GM19452 (cell line): Measurements from ENCODE around the gene RPS6KA6.
A peak's percentile ranks its signal among the peaks of the same experiment; 100 is the strongest.
"Not testable (repeated sequence)": the region's sequence is repeated elsewhere in the genome, so short reads cannot be mapped to it uniquely, and the experiment has no call there.

Source experiments
- ATAC-seq: cut with Tn5 transposase; IDR thresholded peaks from one replicate; pipeline ENCODE4 v1.9.1; 2021; ENCODE audit not compliant: unreplicated experiment

The RPS6KA6 gene

DNA sequence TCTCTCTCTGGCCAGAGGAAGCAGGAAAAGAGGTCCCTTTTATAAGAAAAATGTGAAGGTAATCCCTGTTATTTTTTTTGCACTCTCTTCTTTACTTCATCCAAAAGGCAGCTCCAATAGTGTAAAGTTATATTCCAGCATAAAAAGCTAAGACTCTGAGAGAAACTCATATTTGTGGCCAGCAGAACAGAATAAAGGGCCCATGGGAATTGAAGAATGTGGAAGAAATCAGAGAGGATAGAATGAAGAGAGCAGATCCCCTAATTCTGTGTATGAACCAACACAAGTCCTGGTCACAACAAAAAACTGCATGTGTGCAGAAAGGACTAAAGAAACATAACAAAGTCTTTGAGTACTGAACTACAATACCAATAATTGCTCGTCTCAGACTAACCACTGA, 22.3 kb downstream of the RPS6KA6 start:
- no peak for ATAC-seq

DNA sequence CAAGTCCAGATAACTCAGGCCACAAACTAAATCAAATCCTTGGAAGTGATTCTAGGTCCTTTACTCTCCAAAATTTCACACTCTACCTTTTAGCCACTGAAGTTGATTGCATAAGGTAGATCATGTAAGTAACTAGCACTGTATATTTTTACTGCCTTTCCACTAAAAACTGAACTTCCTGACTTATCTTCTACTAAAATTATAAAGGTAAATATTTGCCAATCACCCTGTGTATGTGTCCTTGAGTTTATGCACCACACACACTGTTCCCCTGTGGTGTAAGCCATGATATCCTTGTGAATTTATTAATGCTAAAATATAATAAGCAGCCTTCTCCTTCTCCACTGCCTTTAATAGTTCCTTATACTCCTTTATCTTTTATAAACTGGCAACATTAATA, 25.6 kb downstream of the RPS6KA6 start:
- ATAC-seq = no peak

DNA sequence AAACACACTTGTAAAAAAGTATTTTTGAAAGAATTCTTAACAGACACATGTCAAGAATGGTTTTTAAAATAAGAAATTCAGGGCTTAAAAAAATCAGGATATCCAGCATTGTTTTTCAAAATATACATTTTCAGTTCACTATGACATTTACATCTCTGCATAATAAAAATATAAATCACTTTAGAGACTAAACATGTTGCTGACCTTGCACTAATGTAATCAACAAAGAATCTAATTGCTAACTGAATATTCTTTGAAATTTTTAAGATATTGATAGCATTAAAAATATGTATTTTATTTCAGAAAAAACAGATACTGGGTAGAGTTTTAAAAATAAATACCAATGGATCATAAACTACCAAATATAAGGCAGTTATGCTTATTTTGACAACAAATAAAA, 26.4 kb downstream of the RPS6KA6 start:
- ATAC-seq = no peak

DNA sequence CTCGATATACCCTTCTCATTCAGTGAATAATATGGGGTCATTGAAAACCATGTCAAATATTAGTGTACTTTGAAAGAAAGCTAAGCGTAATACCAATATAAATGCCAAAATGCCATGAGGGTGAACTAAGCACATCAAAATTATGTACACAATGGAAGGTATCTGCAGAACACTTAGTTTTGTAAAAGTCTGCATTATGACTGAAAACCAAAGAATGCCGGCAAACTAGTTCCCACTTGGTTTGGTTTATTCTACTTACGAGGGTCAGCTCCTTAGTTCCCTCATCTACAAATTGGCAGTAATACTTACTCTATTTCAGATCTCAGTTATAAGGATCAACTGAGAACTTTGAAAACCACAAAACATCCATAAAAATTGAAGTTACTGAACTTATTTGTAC, 27.3 kb downstream of the RPS6KA6 start:
- no peak for ATAC-seq

DNA sequence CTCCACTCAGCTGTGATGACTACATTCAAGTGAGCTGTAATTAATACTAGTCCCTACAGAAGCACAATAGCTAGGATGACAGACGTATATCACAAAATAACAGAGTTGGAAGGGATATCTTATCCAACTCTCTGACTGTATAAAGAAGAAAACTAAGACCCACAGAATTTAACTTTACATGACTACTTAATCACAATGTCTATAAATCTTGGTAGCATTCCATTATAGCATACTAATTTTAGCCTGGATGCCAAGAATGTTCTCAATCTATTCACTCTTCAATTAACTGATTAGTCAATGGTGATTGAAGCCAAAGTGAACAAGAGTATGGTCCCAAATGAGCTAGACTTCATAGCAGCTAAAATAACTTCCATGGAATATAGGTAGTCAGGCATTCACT, 31.2 kb downstream of the RPS6KA6 start:
- no peak for ATAC-seq

DNA sequence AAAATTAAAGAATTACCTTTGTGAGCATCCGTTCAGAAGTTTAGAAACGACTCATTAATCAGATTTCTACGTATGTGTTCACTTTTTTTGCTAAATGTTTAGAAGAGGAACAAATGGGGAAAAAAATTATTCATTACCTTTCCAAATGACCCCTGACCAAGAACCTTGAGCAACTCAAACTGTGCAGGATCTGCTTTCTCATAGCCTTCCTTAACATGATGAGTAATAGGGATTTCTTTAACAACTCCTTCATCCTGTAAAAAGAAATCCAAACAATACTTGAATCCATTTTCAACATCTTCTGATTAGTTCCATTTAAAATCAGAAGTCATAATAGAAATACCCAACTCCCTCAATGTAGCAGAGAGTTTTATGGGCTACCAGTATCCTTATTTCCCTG, 32.1 kb downstream of the RPS6KA6 start:
- ATAC-seq = no peak

DNA sequence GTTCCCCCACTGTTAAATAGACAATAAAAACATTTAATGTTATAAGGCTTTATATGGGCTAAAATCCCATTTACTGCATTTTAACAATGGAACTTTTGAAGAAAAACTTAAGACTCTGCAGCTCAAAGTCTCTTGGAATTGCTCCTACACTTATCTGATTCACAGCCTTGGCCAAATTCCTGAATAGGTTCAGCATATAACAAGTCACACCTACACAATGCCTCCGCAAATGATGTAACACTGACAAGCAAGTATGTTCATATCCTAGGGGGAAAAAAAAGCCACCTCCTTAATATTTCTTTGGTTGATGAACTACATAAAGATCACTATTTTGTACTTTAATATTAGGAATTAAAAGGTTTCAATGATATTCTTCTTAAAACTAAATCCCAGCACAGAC, 34.5 kb downstream of the RPS6KA6 start:
- ATAC-seq = no peak

DNA sequence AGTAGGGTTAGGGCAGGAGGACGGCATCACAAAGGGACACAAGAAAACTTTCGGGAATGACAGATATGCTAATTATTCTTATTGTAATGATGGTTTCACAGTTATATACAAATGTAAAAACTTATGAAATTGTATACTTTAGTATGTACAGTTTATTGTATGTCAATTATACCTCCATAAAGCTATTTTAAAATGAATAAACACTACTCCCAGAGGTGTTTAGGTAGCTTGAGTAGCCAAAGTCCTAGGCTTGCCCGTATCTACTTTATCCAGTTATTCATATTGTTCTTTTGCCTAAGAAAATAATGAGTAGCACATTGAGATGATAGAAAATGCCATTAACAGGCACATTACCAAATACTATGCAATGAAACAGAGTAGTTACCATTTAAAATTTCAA, 43.0 kb downstream of the RPS6KA6 start:
- ATAC-seq = no peak

DNA sequence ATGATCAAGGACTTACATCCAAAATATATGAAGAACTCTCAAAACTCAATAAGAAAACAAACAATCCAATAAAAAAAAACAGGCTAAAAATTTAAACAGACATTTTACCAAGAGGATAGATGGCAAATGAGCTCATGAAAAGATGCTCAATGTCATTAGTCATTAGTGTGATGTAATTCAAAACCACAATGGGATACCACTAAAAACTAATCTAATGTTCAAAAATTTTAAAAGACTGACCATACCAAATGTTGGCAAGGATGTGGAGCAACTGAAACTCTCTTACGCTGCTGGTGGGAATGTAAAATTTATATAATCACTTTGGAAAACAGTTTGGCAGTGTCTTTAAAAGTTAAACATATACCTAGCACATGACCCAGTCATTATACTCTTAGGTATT, 43.7 kb downstream of the RPS6KA6 start:
- no peak for ATAC-seq

DNA sequence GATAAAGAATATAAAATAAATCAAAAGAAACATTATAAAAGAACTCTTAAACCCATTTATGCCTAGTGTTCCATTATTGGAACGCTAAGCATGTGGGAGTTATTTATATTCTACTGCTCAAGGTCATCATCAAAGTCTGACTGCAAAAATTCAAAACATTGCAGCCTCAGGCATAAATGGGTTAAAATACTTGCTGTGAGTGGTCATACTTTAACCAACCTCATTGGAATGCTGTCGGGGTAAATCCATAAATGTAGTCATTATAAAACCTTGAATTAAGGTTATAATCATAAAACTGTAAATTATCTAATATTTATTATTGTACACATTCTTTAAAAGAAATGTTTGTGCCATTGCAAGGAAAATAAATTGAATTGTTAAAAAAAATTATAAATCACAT, 55.0 kb downstream of the RPS6KA6 start:
- ATAC-seq = no peak

DNA sequence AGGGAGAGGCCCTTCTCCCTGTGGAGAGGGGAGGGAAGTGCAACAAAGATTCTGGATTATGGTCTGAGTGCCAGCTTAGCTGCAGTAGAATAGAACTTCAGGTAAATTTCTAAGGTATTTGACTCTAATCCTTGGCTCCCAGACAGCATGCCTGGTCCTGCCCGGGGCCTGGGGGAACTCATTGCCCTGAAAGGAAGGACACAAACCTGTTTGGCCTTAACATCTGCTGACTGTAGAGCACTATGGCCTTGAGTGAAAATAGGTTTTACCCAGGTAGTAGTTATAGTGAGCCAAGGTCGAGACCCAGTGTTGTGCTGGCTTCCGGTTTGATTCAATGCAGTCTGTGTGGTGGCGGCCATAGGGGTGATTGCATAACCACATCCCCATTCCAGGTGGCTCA, 64.4 kb downstream of the RPS6KA6 start:
- no peak for ATAC-seq

DNA sequence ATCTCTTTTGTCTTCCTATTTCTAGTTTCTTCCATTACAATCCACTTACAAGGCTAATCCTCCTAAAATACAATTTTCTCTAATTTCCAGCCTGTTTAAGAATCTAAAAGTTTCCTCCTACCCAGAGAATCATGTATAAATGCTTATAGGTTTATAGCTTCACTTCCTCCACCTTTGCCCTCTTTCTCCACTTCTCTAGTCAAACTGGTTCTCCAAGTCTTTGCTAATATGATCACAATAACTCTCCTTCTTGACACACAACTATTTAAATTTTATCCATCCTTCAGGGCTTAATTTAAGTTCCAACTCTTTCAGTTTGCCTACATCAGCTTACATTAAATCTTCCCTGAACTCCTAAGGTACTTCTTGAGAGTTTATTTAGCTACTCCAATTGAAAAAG, 69.2 kb downstream of the RPS6KA6 start:
- no peak for ATAC-seq

DNA sequence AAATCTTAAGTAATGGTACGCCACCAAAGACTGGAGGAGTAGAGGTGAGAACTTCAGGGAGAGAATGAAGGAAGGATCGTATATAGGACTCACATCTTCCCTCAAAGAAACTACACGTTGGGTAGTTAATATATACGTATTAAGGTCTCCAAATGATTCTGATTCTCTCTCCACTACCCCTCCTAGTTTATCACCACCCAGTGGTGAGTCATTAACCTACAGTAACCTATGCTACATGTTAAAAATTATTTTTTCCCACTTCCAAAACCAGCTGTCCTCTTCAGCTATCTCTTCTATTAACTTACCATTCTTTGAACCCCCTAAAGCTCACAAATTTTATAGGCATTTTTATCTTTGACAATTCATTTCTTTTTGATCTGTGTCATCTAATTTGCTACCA, 69.7 kb downstream of the RPS6KA6 start:
- ATAC-seq = no peak

DNA sequence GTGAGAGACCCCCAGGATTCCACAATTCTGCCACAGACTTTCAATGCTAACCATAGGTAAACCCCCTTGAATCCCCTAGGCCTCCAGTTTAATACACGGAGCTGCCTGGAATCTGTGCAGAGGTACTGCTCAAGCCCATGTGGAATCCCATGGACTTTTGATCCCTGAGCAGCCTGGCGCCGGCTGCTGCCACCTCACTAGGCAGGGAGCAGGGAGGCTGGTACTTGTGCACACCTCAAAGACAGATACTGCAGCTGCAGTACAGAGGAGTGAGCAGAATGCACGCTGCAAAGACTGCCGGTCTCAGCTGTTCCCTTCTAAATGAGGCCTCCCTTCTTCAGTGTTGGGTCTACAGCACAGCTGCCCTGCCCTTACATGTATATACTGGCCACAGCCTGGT, 79.4 kb downstream of the RPS6KA6 start:
- no peak for ATAC-seq

DNA sequence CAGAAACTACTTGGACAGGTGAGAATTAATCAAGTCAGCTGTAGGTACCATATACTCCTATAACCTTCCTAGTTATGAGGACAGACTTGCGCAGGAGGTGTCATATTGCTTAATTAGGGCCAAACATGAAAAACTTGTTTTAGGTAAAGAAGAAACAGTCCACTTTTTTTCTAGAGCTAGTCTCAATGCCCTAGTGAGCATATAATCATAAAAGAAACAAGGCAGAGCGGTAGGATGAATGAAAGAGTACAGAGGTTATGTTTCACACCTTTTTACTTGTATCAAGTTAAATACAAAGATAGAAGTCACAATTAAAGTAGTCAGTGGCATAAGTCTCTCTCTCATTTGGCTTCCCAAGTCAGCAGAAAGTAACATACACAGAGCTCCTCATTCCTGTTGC, 88.9 kb downstream of the RPS6KA6 start:
- ATAC-seq = no peak

DNA sequence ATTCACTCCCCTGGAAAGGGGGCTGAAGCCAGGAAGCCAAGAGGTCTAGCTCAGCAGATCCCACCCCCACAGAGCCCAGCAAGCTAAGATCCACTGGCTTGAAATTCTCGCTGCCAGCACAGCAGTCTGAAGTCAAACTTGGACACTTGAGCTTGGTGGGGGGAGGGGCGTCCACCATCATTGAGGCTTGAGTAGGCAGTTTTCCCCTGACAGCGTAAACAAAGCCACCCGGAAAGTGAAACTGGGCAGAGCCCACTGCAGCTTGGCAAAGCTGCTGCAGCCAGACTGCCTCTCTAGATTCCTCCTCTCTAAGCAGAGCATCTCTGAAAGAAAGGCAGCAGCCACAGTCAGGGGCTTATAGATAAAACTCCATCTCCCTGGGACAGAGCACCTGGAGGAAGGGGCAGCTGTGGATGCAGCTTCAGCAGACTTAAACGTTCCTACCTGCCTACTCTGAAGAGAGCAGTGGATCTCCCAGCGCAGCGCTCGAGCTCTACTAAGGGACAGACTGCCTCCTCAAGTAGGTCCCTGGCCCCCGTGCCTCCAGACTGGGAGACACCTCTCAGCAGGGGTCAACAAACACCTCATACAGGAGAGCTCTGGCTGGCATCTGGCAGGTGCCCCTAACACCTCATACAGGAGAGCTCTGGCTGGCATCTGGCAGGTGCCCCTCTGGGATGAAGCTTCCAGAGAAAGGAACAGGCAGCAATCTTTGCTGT, 108.4 kb downstream of the RPS6KA6 start:
- ATAC-seq = not testable (repeated sequence)

DNA sequence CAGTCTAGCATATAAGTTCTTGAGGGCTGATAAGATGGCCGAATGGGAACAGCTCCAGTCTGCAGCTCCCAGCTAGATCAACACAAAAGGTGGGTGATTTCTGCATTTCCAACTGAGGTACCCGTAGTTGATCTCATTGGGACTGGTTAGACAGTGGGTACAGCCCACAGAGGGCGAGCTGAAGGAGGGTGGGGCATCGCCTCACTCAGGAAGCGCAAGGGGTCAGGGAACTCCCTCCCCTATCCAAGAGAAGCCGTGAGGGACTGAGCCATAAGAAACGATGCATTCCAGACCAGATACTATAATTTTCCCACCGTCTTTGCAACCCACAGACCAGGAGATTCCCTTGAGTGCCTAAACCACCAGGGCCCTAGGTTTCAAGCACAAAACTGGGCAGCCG, 109.0 kb downstream of the RPS6KA6 start:
- no peak for ATAC-seq

DNA sequence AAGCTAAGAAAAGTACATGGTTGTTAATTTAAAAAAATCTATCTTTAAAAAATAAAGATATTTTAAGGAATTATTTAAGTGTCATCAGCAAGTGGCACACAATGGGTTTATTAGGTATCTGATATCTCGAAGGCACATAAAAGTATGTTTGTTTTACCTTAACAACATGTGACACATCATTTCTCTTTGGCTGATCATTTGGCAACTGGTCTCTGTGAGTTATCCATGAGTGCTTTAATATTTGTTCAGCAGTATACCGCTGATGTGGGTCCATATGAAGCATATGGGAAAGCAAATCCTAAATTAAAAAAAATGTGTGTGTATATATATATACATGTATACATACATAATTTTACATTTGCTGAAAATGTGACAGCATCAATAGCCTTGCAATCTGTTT, 123.2 kb downstream of the RPS6KA6 start:
- no peak for ATAC-seq

DNA sequence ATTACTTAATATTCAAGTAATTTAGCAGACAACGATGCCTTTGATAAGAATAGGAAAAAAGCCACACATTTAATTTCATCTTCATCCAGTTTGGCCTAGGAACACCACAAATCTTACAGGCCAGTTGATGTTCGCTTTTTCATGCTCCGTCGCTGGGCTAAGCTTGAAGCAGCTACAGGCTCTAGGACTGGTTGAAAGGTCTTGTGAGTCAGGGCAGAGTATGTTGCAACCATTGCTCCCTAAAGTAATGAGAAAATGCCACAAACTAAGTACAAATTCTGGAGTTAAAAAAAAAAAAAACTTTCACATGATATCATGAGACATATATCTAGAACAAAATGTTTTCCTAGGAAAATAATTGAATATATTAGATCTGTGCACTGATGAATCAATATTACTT, 123.8 kb downstream of the RPS6KA6 start:
- ATAC-seq = no peak

DNA sequence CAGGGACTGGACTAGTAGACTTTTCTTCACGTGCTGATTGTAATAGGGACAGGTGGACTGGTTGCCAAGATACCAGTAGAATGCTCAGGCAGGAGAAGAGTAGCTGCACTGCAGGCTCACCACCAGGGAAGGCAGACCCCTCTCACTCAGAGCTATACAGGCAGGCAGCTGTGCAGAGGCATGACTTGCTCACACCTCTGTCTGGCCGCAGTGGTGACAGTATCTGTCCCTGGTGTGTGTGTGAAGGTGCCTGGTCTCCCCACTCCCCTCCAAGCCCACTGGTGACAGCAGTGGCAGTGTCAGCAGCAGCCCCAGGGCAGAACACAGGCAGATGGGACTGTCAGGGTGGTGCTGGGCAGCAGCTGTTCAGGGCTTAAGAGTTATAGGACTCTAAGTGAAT, 140.7 kb downstream of the RPS6KA6 start:
- no peak for ATAC-seq

DNA sequence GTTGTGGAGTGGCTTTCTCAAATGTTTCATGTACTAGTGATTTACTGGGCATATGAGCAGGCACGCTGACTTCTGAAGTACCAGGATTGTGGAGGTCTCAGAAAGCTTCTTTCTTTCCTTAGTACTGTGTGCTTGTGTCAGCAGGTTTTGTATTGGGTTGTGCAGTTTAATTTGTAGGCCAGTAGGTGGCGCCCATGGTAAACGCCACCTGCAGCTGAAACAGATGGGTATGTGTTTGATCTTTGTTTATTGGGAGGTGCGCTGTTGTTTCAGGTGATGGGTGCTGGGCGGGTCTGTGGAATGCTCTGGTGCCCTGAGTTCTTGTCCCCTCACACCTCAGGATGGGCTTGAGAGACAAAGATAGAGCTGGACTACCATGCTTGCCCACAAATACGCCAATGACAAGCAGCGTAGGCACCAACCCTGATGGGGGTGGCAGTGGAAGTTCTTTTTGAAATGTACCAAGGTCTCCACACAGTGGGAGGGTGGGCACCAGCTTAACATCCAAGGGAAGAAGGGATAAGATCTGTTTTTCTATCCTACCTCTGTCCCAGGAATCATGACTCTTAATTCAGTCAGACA, 141.5 kb downstream of the RPS6KA6 start:
- ATAC-seq = peak; percentile 90

DNA sequence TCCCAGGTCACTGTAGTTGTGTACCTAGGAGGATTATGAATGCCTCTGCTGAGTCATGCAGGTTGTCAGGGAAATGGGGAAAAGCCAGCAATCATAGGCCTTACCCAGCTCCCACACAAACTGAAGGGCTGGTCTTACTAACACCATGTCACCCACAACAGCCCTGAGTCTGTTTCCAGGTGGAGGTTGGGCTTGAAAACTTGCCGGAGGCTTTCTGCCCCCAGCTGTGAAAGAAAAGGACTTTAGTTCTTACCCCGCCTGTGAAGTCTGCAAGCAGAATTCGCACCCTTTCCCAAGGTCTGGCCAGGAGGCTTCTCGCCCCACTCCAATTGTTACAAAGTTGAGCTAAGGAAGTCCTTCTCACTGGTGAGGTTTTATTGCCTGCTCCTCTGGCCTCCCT, 143.9 kb downstream of the RPS6KA6 start:
- ATAC-seq = no peak
